ENCODE measurements around the gene PARD6A. TPM values are rescaled to one million over a fixed set of nuclear protein-coding genes. Genes with fewer than 3 reads are reported as not detected.
"Not testable (repeated sequence)": the region's sequence is repeated elsewhere in the genome, so short reads cannot be mapped to it uniquely, and the experiment has no call there.

PARD6A gene
- total RNA-seq, 1 donor from 2014 or later, result 10.2 TPM

DNA sequence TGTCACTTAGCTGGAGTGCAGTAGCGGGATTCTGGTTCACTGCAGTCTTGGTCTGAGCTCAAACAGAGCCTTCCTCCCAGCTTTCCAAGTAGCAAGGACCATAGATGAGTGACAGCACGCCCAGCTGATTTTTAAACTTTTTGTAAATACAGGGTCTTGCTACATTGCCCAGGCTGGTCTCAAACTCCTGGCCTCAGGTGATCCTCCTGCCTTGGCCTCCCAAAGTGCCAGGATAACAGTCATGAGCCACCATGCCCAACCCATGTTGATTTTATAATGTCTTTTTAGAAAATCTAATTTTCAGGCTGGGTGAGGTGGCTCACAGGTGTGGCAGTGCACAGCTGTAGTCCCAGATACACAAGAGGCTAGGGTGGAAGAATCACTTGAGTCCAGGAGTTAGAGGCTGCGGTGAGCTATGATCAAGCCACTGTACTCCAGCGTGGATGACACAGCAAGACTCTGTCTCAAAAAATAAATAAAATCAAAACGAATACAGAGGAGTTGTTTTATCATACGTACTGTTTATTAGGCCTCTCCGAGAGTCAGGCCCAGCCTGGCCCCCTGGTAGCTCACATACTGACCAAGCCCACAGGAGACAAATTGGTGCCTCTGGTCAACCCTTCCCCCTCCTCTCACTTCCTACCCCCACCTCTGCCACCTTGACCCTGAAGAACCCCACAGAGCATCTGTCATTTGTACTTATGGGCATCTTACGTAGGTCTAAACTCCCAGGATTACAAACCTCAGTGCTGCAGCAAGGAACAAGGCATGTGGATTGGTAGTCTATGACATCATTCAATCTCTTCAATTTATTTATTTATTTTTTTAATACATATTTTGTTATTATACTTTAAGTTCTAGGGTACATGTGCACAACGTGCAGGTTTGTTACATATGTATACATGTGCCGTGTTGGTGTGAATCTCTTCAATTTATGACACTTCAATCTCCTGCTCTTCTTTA lies 19.5 kb downstream of the PARD6A start:
- intact Hi-C loops (cut with micrococcal nuclease), result no loop called here

DNA sequence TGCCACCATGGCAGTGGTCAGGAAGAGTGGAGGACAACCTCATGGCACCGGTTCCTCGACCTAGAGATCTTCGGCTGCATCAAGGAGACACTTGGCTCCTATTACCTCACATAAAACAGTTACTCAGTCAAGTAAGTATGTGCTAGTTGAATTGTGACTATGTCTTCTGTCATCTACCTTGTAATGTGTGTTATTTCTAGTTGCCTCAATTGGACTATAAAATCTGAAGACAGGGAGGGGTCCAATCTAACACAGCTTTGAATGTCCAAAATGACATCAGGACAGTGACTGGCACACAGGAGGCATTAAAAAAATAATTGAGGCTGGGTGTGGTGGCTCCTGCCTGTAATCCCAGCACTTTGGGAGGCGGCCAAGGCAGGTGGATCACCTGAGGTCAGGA lies 23.0 kb downstream of the PARD6A start:
- intact Hi-C loops (cut with micrococcal nuclease), result no loop called here

GRCh38 chr16:67685388-67686112 lies 24.8 kb downstream of the PARD6A start:
- intact Hi-C loops (cut with micrococcal nuclease), result no loop called here

DNA sequence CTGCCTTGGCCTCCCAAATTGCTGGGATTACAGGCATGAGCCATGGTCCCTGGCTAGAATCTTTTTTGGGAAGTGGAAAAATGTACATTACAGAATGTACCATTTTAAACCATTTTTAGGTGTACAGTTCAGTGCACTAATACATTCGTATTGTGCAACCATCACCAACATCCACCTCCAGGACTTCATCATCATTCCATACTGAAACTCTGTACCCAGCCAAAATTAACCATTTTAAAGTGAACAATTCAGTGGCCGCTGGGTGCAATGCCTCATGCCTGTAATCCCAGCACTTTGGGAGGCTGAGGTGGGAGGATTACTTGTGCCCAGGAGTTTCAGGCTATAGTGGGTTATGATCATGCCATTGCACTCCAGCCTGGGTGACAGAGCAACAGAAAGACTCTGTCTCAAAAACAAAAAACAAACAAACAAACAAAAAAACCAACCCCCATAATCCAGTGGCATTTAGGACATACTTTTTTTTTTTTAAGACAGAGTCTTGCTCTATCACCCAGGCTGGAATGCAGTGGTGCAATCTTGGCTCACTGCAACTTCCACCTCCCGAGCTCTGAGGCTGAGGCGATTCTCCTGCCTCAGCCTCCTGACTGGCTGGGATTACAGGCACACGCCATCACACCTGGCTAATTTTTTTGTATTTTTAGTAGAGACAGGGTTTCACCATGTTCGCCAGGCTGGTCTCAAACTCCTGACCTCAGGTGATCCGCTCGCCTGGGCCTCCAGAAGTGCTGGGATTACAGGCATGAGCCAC lies 32.9 kb downstream of the PARD6A start:
- intact Hi-C loops (cut with micrococcal nuclease), result not testable (repeated sequence)

DNA sequence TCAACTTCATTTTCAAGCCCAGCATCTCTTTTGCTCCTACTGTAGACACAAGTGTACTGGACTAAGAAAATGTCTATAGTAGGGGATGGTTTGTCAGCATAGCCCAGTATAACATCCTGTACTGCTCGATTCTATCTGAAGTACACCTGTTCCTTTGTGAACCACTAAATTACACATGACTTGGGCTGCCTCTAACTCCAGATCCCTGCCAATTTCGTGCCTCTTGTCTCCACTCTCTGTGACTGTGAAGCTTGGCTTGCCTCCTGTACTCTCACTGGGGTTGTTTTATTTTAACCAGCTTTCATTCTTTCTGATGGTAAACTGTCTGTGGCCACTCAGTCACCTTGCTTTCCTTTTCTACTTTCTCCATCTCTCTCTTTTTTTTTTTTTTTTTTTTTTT lies 33.9 kb downstream of the PARD6A start:
- intact Hi-C loops (cut with micrococcal nuclease), result no loop called here

- intact Hi-C loops (cut with micrococcal nuclease), result no loop called here
These were observed 36.8 kb downstream of the PARD6A start for GRCh38 chr16:67697422-67698185.

GRCh38 chr16:67699265-67699664 lies 38.5 kb downstream of the PARD6A start:
- intact Hi-C loops (cut with micrococcal nuclease), result no loop called here

- intact Hi-C loops (cut with micrococcal nuclease), result loop anchor here (5.0 kb wide), 1 partner anchor 366 kb away; no protein-coding TSS in a partner anchor
These were observed 40.7 kb downstream of the PARD6A start for GRCh38 chr16:67701420-67701819.

GRCh38 chr16:67702130-67702529 lies 41.4 kb downstream of the PARD6A start:
- intact Hi-C loops (cut with micrococcal nuclease), result loop anchor here (5.0 kb wide), 1 partner anchor 365 kb away; no protein-coding TSS in a partner anchor

DNA sequence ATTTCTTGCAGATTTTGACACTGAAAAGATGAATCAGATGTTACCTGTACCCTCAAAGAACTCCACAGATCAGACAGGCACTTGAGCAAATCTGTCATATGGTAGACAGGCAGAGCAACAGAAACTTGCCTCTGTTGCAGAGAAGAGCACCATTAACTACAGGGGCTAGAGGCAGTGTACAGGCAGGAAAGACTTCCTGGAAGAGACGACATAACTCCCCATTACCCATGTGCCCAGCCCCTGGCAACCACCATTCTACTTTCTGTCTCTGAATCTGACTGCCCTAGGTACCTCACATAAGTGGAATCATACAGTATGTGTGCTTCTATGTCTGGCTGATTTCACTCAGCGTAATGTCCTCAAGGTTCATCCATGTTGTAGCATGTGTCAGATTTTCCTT lies 42.9 kb downstream of the PARD6A start:
- intact Hi-C loops (cut with micrococcal nuclease), result loop anchor here (5.0 kb wide), 1 partner anchor 364 kb away; no protein-coding TSS in a partner anchor

DNA sequence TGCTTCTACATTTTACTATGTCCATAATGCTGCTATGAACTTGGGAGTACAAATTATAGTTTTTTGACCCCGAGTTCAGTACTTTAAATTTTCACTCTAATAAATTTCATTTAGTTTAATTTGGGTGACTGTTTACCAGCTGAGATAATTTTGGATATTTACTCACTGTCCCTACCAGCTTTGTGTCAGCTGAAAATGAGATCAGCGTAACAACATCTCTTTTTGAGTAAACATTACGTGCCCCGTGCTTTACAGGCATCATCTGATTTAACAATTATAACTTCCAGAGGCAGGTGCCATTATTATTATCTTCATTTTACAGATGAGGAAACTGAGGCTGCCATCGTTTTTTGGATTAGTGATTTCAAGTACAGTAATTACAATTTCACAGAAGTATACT lies 43.4 kb downstream of the PARD6A start:
- intact Hi-C loops (cut with micrococcal nuclease), result loop anchor here (5.0 kb wide), 1 partner anchor 363 kb away; no protein-coding TSS in a partner anchor

DNA sequence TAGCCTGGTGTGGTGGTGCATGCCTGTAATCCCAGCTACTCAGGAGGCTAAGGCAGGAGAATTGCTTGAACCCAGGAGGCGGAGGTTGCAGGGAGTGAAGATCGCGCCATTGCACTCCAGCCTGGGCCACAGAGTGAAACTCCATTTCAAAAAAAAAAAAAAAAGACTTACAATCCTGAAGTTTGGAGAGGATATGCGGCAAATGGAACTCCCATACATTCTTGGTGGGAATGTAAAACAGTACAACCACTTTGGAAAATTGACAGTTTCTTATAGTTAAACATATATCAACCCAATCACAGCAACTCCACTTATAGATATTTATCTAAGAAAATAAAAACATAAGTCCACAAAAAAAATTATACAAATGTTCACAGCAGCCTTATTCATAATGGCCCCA lies 46.5 kb downstream of the PARD6A start:
- intact Hi-C loops (cut with micrococcal nuclease), result no loop called here

GRCh38 chr16:67707790-67708189 lies 47.0 kb downstream of the PARD6A start:
- intact Hi-C loops (cut with micrococcal nuclease), result no loop called here

DNA sequence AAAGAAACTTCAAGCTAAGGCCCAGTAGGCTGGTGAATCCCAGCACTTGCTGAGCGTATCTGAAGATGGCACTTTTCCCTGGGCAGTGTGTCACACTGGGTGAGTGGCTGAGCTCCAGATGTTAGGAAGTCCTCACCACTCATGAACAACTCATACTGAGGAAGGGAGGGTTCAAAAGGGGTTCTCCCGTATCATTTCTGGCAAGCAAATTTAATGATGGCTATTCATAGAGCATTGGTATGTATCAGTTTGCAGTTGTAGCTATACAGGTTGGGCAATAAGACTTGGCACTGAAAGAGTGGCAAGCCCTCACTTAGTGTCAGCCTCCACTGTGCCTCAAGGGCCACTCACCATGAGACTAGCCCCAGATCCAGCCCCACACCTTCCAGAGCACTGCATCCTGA lies 47.6 kb downstream of the PARD6A start:
- intact Hi-C loops (cut with micrococcal nuclease), result no loop called here

GRCh38 chr16:67709050-67709449 lies 48.3 kb downstream of the PARD6A start:
- intact Hi-C loops (cut with micrococcal nuclease), result no loop called here

DNA sequence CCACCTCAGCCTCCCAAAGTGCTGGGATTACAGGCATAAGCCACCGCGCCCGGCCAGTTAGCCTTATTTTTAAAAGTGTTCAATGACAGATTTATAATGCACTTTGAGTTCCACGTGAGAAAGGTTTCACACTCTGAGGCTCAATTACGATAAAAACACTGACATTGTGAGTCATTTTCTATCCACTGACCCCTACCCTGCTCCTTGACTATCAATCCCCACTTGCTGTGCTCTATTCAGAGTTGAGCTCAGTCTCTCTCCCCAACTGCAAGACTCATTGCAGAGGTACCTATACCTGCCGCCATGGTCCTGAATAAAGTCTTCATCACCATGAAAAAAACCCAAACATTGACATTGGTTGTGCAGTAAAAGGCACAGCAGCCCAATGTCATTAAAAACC lies 49.8 kb downstream of the PARD6A start:
- intact Hi-C loops (cut with micrococcal nuclease), result no loop called here

Data from T-helper 1 cell treated with Interleukin-12 subunit alpha and Interleukin-12 subunit beta and Interleukin-4 antibody, amounts not matched to agents 30 ng/mL and 1 ng/mL, for 36 hours (primary cell).